GM19455 (cell line): ENCODE data around the gene FOXJ3.

ENCODE experiments used
- ATAC-seq: cut with Tn5 transposase; IDR thresholded peaks from one replicate; pipeline ENCODE4 v1.9.1; 2021; ENCODE audit not compliant: unreplicated experiment

Gene FOXJ3

DNA sequence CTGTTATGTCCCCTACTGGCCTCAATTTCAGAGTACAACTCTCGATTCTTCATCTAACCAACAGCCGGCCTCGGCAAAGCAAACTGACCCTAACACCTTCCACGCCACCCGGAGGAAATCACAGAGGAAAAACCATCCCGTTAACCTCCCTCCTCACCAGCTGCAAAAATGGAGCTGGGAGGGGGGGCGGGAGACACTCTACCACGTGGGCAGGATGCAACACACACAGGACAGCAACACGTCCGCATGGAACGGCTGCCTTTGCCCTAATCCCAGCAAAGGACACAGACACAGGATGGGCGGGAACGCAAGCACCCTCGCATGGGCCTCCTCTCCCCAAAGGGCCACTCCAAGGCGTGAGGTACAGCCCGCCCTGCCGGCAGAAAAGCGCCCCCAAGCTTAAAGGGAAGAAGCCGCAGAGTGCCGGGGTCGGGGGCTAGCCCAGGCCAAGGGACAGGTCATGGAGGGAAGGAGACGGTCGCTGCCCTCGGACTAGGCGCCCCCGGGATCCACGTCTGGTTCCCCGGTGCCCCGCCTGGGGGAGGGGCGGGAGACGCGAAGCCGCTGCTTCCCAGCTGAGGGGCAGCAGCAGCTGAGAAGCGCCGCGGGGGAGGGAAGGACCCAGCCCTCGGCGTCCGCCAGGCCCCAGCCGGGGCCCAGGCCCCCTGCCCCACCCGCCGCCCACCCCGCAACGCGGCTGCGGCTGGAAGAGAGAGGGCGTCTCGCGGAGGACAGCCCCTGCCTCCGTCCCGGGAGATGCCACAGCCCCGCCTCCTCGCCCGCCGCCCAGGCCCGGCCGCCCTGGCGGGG is 590 bp downstream of the FOXJ3 start:
- peak; percentile 65 for ATAC-seq

DNA sequence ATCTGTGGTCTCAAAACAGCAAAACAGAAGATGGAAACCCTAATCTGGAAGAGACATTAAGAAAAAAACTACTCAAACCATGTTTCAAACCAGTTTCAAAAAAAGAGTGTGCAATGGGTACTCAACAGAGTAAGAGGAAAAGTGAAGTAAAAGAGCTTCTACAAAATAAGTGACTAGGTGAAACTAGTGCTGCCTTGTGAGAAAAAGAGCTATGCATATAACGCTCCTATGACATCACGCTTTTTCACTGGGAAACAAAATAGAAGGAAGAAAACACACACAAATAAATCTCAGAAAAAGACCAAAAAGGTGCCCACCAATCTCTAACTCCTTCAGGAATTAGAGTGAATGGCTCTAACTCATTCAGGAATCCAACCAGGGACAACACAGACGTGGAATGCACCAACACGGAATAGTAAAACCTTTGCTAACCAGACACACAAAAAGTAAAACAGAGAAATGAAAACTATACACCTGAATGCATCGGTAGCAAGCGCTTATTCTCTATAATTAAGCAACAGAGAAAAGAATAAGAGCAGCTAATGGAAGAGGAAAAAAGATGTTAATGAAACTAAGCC is 1.3 kb downstream of the FOXJ3 start:
- peak; percentile 8 for ATAC-seq

DNA sequence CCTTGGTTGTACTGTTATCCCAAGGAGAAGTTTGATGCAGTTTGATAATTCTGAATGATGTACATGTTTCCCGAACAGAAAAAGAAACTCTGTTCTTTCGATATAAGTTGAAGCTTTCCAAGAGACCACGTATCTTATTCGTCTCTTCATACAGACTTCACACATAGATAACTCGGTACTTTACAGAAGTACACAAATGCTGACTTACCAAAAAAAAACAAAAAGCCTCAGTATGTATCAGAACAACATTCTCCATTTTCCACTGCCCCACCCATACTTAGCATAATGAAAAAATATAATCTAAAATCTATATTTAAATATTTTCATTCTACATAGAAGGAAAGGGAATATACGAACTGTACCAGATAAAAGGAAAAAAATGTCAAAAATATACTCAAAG is 2.2 kb downstream of the FOXJ3 start:
- ATAC-seq, result no peak

DNA sequence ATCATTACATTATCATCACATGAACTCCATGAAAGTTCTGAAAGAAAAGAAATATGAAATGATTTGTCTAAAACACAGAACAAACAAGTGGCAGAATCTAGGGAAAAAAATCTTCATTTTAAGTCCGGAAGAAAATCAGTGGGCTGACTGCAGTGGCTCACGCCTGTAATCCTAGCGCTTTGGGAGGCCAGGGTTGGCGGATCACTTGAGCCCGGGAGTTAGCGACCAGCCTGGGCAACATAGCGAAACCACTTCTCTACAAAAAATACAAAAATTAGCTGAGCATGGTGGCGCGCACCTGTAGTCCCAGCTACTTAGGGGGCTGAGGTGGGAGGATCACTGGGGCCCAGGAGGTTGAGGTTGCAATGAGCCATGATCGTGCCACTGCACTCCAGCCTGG is 4.8 kb downstream of the FOXJ3 start:
- ATAC-seq, result no peak

DNA sequence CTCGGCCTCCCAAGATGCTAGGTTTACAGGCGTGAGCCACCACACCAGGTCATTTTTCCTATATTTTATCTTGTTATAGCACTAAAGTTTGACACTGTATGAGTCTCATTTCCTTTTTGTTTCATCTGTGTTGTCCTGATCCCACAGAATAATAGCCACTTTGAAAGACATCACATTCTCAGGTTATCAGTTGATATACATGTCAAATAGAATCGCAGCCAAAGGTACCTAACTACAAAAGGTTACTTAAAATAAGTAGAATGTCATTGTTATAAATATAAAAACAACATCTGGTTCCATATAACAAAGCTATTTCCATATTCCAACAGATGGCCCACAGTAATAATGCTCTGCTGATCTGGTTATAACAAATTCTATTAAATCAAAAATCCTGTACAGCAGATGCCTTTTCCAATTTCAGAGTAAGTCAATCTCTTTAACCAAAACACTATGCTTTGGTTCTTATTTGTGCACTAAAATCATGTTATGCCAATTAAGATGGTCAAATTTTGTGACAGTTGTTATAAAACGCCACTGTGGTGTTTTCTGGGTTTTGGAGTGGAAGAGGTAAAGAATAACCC is 6.0 kb downstream of the FOXJ3 start:
- no peak for ATAC-seq

DNA sequence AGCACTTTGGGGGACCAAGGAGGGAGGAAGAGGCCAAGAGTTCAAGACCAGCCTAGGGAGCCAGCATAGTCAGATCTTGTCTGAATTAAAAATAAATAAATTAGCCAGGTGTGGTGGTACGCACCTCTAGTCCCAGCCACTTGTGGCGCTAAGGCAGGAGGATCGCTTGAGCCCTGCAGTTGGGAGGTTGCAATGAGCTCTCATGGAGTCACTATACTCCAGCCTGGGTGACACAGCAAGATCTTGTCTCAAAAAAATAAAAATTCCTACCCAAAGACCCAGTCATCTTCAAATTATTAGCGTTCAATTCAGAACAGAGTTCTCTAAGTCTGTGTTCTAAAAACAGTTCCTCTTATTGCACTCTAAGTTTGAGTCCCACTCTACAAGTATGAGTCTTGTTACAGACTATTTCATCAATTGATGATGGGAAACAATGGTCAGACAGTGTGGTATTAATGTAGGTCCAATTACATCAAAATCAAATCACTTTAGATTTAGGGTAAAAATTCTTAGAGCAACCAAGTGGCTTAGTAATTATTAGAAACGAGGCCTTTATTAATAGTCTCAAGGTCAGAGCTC is 6.9 kb downstream of the FOXJ3 start:
- no peak for ATAC-seq

DNA sequence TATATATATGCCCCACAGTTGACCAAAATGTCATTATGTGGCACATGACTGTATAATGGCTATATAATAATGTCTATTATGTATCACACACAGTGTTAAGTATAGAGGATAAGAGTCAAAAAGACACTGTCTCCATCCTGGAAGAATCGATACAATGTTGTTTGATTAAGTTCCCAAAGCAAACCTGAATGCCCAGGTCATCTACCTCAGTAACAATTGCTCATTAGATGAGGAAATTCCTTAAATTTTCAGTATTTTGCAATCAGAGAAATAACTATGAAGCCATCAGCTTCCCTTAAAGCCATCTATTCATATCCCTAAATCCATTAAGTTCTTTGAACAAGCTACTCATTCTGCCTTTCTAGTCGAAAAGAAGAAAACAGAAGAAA is 10.0 kb downstream of the FOXJ3 start:
- ATAC-seq, result no peak

DNA sequence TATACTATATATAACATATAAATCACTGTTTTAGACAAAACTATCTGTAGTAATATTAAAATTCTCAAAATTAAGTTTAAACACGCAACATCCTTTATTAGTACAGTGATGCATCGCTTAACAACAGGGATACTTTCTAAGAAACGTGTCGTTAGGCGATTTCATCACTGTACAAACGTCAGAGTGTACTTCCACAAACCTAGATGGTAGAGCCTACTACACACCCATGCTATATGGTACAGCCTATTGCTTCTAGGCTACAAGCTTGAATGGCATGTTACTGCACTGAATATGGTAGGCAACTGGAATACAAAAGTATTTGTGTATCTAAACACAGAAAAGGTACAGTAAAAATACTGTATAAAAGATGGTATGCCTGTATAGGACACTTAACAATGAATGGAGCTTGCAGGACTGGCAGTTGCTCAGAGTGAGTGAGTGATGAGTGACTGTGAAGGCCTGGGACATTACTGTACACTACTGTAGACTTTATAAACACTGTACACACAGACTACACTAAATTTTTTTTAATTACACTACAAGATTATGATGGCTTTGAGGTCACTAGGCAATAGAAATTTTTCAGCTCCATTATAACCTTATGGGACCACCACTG is 10.5 kb downstream of the FOXJ3 start:
- ATAC-seq, result no peak

DNA sequence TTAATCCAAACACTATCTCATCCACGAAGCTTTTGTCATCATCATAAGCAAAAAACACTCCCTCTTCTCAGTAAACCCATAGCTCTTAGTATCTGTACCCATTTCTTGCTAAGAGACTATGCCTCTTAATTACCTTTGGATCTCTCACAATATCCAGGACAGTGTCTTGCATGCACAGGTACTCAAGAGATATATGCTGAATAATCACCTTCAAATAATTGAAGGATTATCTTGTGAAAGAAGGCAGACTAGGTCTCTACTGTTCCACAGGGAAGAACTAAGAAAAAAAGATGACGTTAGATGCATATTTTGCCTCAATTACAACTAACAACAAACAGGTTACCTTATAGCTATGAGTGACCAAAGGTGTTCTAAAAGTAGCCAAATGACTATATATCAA is 11.5 kb downstream of the FOXJ3 start:
- ATAC-seq, result no peak

DNA sequence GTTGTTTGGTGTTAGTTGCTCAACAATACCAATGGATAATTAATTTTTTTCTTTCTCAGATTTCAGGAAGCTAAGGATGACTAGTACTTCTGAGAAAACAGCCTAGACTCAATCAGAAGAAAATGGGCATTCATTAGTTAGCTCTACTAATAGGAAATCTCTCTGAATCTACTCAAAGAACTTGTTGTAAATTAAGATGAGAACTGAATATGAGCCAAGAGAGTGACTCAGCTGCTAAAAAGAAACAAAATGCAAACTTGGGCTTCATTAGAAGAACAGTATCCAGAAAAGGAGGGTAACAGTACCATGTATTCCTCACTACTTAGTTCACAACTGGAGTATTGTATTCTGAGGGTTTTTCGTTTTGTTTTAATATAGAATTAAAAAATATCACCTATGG is 12.5 kb downstream of the FOXJ3 start:
- ATAC-seq, result no peak

DNA sequence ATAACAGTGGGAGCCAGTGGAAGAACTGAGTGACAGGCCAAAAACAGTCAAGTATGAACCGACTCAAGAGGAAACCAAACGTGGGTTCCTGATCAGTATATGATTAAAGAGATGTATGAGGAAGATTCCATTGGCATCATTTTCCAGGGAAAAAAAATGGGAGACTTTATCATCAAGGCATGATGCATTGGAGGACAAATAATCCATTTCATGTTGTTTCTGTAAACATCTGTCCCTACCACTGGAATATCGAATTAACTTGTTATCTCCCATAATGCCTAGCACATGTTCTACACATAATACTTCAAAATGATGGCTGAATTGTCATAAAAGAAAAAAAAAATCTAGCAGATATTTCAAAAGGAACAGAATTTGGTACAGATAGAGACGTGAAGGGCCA is 13.3 kb downstream of the FOXJ3 start:
- no peak for ATAC-seq

DNA sequence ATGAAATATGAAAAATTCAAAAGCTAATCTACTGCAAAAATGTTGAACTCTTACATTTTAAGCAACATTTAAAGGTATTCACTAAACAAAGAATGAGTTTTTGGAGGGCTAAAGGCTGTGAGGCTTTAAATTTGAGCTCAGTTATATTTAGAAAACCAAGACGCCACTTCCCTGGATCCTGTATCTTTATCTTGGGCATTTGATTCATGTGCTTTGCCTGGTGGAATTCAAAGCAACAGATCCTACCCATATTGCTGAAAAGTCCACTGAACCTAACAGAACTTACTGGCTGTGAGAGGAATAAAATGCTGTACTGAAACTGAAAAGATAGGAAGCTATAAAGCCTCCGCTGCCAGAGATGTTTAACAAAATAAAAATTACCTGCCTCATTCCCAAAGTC is 14.3 kb downstream of the FOXJ3 start:
- no peak for ATAC-seq

DNA sequence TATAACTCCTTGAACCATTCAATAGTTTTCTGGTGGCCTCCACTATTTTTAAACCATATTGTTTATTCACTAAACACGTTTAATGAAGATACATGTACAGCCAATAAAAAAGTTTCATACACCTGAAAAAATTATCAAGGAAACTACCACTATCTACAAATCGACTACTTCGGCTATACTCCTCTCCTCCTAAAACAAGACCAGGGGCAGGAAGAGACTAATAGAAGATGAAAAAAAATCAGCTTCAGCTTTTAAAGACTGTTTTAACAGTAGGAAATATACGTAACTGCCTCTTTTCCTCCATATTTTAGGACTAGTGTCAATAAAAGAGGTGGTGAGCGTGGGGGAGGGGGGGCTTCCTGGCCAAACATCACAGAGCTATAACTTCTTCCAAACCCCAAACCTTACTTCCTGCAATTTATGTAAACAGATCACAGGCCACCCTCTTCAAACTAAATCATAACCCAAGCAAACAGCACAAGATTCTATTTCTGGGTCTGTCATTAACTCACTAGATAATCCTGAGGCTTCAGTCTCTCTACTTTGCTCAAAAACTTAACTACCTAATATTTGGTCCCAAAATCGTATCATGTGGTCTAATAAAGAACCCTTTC is 15.1 kb downstream of the FOXJ3 start:
- no peak for ATAC-seq

DNA sequence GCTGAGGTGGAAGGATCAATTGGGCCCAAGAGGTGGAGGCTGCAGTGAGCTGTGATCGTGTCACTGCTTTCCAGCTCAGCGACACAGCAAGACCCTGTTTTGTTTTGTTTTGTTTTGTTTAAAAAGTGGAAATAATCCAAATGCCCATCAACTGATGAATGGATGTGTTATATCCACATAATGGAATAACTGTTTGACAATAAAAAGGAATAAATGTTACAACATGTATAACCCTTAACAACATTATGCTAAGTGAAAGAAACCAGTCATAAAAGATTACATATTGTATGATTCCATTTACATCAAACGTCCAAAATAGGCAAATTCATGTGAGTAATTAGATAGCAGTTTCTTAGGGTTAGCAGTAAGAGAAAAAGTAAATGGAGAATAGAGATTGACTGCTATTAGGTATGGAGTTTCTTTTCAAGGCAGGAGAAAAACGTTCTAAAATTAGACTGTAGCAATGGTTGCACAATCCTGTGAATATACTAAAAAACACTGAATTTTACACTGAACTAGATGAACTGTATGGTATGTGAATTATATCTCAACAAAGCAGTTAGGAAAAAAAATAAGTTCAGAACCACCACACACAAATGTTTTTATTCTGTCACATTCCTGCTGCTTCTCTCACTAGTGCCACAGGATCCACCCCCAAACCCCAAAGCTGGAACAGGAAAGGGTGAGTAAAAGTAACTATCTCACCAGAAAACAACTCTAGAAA is 15.7 kb downstream of the FOXJ3 start:
- no peak for ATAC-seq

DNA sequence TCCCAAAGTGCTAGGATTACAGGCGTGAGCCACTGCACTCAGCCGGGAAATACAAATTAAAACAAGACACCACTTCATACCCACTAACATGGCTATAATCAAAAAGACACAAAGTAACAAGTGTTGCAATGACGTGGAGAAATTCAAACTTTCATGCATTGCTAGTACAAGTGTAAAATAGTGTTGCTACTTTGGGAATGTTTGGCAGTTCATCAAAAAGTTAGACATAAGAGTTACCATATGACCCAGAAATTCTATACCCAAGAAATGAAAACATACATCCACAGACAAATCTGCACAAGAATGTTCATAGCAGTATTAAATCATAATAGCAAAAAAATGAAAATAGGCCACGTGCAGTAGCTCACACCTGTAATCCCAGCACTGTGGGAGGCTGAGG is 16.4 kb downstream of the FOXJ3 start:
- no peak for ATAC-seq

DNA sequence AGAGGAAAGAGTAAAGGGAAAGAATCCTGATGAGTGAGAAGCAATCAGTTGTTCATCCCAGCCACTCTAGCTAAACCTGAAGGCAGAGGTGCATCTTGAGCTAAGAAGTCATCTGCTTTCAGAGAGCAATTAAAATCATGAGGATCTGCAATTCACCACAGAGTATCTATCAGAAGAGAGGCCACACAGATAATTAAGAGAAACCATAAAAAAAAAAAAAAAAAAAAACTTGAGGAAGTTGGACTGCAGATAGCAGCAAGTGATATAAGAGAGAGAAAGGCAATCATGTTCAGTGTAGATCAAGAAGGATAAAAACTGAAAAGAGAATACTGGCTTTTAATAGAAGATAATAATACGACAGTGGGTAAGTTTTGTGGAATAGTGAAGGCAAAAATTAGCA is 17.7 kb downstream of the FOXJ3 start:
- no peak for ATAC-seq

DNA sequence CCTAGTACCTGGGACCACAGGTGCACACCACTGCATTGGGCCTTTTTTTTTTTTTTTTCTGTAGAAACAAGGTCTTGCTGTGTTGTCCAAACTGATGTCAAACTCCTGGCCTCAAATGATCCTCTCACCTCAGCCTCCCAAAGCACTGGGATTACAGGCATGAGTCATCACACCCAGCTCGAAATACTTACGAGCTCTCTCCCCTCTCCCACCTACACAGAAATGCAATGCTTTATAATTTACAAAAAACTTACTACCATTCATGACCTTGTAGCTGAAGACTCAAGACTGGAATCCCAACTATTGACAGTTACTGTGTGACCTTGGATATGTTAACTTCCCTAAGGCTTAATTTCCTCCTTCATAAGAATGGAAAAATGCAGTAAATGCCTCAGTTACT is 18.7 kb downstream of the FOXJ3 start:
- ATAC-seq, result no peak

DNA sequence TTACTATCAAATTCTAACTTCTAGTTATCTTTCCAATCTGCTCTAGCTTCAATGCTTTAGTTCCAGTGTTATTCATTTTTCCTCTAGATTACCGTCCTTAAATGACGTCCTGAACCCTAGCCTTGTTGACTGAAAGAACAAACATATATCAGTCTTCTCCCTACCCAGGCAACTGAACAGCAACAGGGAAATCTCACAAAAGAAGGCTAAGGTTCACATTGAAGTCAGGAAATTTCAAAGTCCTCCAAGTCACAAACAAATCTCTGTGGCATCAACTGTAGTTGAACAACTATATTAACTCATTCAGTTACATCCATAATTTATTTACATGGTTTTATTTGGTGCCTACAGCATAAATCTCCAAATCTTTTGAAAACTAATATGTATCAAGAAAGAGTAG is 19.5 kb downstream of the FOXJ3 start:
- no peak for ATAC-seq

DNA sequence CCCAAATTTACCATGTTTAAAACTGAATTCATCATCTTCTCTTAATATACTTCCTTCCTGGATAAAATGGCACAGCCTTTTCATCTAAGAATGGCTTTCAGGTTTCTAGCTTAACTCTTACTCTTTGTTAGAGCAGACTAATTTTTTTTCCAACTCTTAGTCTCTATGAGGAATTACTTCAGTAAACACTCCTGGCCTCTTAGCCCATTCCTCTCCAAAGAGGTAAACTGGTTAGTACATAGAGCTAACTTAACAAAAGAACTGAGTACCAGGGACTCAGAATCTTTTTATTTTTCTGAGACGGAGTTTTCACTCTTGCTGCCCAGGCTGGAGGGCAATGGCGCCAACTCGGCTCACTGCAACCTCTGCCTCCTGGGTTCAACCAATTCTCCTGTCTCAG is 21.1 kb downstream of the FOXJ3 start:
- ATAC-seq, result no peak

DNA sequence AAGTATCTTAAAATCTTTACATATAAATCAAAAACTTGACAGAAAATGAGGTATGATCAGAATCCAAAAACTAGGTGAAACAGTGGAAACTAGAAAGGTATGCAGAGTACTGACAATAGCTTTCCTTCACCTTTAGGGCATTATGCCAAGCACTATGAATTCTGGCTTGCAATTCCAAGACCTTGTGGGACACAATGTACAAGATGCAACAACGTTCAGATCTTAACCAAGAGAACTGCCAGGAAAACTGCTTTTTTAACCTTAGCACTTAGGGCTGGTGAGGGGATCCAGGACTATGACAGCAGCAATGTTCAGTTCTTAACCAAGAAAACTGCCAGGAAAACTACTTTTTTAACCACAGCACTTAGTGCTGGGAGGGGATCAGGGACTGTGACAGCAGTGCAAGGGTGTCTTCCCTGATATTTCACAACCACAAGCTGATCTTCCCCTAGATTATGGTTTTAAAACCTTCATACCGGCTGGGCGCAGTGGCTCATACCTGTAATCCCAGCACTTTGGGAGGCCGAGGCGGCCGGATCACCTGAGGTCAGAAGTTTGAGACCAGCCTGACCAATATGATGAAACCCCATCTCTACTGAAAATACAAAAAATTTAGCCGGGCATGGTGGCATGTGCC is 22.3 kb downstream of the FOXJ3 start:
- no peak for ATAC-seq
